Measurements from ENCODE around the gene ADAM15. TPM values are rescaled to one million over a fixed set of nuclear protein-coding genes. Genes with fewer than 3 reads are reported as not detected.

Gene ADAM15
- total RNA-seq, 1 donor: 60.1 TPM

GRCh38 chr1:155083865-155084721 is 33.0 kb downstream of the ADAM15 start:
- peak in 2 of 3 donors; percentile 66 to 72 for DNase-seq (ENCODE audit: low read depth in 2 of 3, low spot score in 2 of 3)

- peak; percentile 82 to 96 (median 92) for DNase-seq (ENCODE audit: low read depth in 2 of 3, low spot score in 2 of 3)
Observed at GRCh38 chr1:155084722-155085503, 33.8 kb downstream of the ADAM15 start.

GRCh38 chr1:155085504-155086127 is 34.5 kb downstream of the ADAM15 start:
- peak in 2 of 3 donors; percentile 63 to 72 for DNase-seq (ENCODE audit: low read depth in 2 of 3, low spot score in 2 of 3)

- DNase-seq (ENCODE audit: low read depth in 2 of 3, low spot score in 2 of 3): peak in 2 of 3 donors; percentile 70 to 80
Observed at GRCh38 chr1:155086128-155086741, 35.1 kb downstream of the ADAM15 start.

GRCh38 chr1:155086856-155087535 is 35.9 kb downstream of the ADAM15 start:
- no peak for DNase-seq (ENCODE audit: low read depth in 2 of 3, low spot score in 2 of 3)

GRCh38 chr1:155091071-155092051 is 40.2 kb downstream of the ADAM15 start:
- peak; percentile 78 to 84 (median 80) for DNase-seq (ENCODE audit: low read depth in 2 of 3, low spot score in 2 of 3)

- no peak for DNase-seq (ENCODE audit: low read depth in 2 of 3, low spot score in 2 of 3)
Observed at GRCh38 chr1:155092131-155092530, 41.0 kb downstream of the ADAM15 start.

- no peak for DNase-seq (ENCODE audit: low read depth in 2 of 3, low spot score in 2 of 3)
Observed at GRCh38 chr1:155092641-155093040, 41.5 kb downstream of the ADAM15 start.

GRCh38 chr1:155093911-155094621 is 43.0 kb downstream of the ADAM15 start:
- DNase-seq (ENCODE audit: low read depth in 2 of 3, low spot score in 2 of 3): peak in 2 of 3 donors; percentile 54 to 73

- DNase-seq (ENCODE audit: low read depth in 2 of 3, low spot score in 2 of 3): no peak
Observed at GRCh38 chr1:155094622-155094948, 43.5 kb downstream of the ADAM15 start.

- no peak for DNase-seq (ENCODE audit: low read depth in 2 of 3, low spot score in 2 of 3)
Observed at GRCh38 chr1:155099331-155099730, 48.2 kb downstream of the ADAM15 start.

- DNase-seq (ENCODE audit: low read depth in 2 of 3, low spot score in 2 of 3): no peak
Observed at GRCh38 chr1:155103325-155103724, 52.2 kb downstream of the ADAM15 start.

GRCh38 chr1:155104605-155105534 is 53.8 kb downstream of the ADAM15 start:
- no peak for DNase-seq (ENCODE audit: low read depth in 2 of 3, low spot score in 2 of 3)

- DNase-seq (ENCODE audit: low read depth in 2 of 3, low spot score in 2 of 3): no peak
Observed at GRCh38 chr1:155105604-155106011, 54.5 kb downstream of the ADAM15 start.

GRCh38 chr1:155106862-155107261 is 55.7 kb downstream of the ADAM15 start:
- no peak for DNase-seq (ENCODE audit: low read depth in 2 of 3, low spot score in 2 of 3)

GRCh38 chr1:155107309-155108264 is 56.5 kb downstream of the ADAM15 start:
- no peak for DNase-seq (ENCODE audit: low read depth in 2 of 3, low spot score in 2 of 3)

Data from hematopoietic multipotent progenitor cell (in vitro differentiated cells).